HEK293 (cell line): ENCODE results near the gene NCLN.

Experiments used
- CTCF ChIA-PET: fragments of 350-600 bp; formaldehyde crosslinking; extraction: SDS; loops from one replicate; lab custom pipeline; 2021; ENCODE audit warnings: antibody characterized with exemption; lab: Yijun Ruan, JAX
- POLR2A ChIA-PET: fragments of 300-600 bp; formaldehyde crosslinking; extraction: SDS; loops from one replicate; lab custom pipeline; 2020; ENCODE audit warnings: antibody characterized with exemption, inconsistent platforms; lab: Yijun Ruan, JAX
- H3K27ac ChIP-seq: fragments of 200-500 bp; sonication (Bioruptor generic); 2 replicates; pipeline ENCODE4 v1.5.1; 2014; ENCODE audit warnings: low read depth, low read length, control low read depth, inconsistent platforms; ENCODE audit errors: extremely low read depth
- H3K36me3 ChIP-seq, 2 experiments: fragments of 200-500 bp in 1 of 2; sonication (Bioruptor generic) in 1 of 2; 1 replicate in 1 of 2; 2 replicates in 1 of 2; pipeline ENCODE4 v1.5.1; 2014 to 2017; ENCODE audit warnings: inconsistent platforms in 2 of 2, low read length in 2 of 2; ENCODE audit not compliant: control insufficient read depth in 2 of 2, insufficient read depth in 1 of 2
- H3K4me1 ChIP-seq: fragments of 200-500 bp; sonication (Bioruptor generic); 2 replicates; pipeline ENCODE4 v1.5.1; 2014; ENCODE audit warnings: mild to moderate bottlenecking, low read length, inconsistent platforms; ENCODE audit not compliant: control insufficient read depth, insufficient read depth
- H3K4me3 ChIP-seq: 2 replicates; pipeline ENCODE4 v1.5.1; 2011; ENCODE audit warnings: low read depth, mild to moderate bottlenecking, control low read depth, low read length, moderate library complexity
- H3K9me3 ChIP-seq: fragments of 200-500 bp; sonication (Bioruptor generic); 2 replicates; pipeline ENCODE4 v1.5.1; 2014; ENCODE audit warnings: low read depth, low read length, inconsistent platforms; ENCODE audit not compliant: control insufficient read depth, insufficient read depth
- BCL11A ChIP-seq: fragments of 450-650 bp; formaldehyde crosslinking; IDR thresholded peaks from 2 replicates; pipeline ENCODE4 v1.5.1; 2016; ENCODE audit warnings: low read depth, missing biosample characterization, missing genetic modification characterization
- GLIS1 ChIP-seq: fragments of 450-650 bp; formaldehyde crosslinking; IDR thresholded peaks from 2 replicates; pipeline ENCODE4 v1.5.1; 2016; ENCODE audit warnings: missing biosample characterization, missing genetic modification characterization
- KLF7 ChIP-seq: fragments of 450-650 bp; formaldehyde crosslinking; IDR thresholded peaks from 2 replicates; pipeline ENCODE4 v1.5.1; 2016; ENCODE audit warnings: missing biosample characterization, missing genetic modification characterization, borderline replicate concordance
- KLF8 ChIP-seq: fragments of 450-650 bp; formaldehyde crosslinking; IDR thresholded peaks from 2 replicates; pipeline ENCODE4 v1.5.1; 2016; ENCODE audit warnings: missing biosample characterization, missing genetic modification characterization
- OVOL3 ChIP-seq: fragments of 450-650 bp; formaldehyde crosslinking; IDR thresholded peaks from 2 replicates; pipeline ENCODE4 v1.5.1; 2016; ENCODE audit warnings: missing biosample characterization, missing genetic modification characterization
- ZBTB21 ChIP-seq: fragments of 450-650 bp; formaldehyde crosslinking; IDR thresholded peaks from 2 replicates; pipeline ENCODE4 v1.5.1; 2017; ENCODE audit warnings: missing biosample characterization, missing genetic modification characterization
- ZNF114 ChIP-seq: fragments of 450-650 bp; formaldehyde crosslinking; IDR thresholded peaks from 2 replicates; pipeline ENCODE4 v1.5.0; 2017; ENCODE audit warnings: missing biosample characterization, missing genetic modification characterization
- ZNF214 ChIP-seq: fragments of 450-650 bp; formaldehyde crosslinking; IDR thresholded peaks from 2 replicates; pipeline ENCODE4 v1.5.1; 2017; ENCODE audit warnings: missing biosample characterization, mild to moderate bottlenecking, missing genetic modification characterization, borderline replicate concordance
- ZNF266 ChIP-seq: fragments of 450-650 bp; formaldehyde crosslinking; IDR thresholded peaks from 2 replicates; pipeline ENCODE4 v1.5.1; 2016; ENCODE audit warnings: missing biosample characterization, missing genetic modification characterization, low read depth
- ZNF501 ChIP-seq: fragments of 450-650 bp; formaldehyde crosslinking; IDR thresholded peaks from 2 replicates; pipeline ENCODE4 v1.5.1; 2016; ENCODE audit warnings: missing biosample characterization, missing genetic modification characterization
- ZNF629 ChIP-seq: fragments of 450-650 bp; formaldehyde crosslinking; IDR thresholded peaks from 2 replicates; pipeline ENCODE4 v1.5.1; 2017; ENCODE audit warnings: missing biosample characterization, missing genetic modification characterization
- ZNF658 ChIP-seq: fragments of 450-650 bp; formaldehyde crosslinking; IDR thresholded peaks from 2 replicates; pipeline ENCODE4; 2016; ENCODE audit warnings: missing biosample characterization, missing genetic modification characterization
- ZNF677 ChIP-seq: fragments of 450-650 bp; IDR thresholded peaks from 2 replicates; pipeline ENCODE4 v1.5.0; 2018; ENCODE audit warnings: missing biosample characterization, mild to moderate bottlenecking, missing genetic modification characterization, moderate library complexity
- ZNF768 ChIP-seq: fragments of 450-650 bp; formaldehyde crosslinking; IDR thresholded peaks from 2 replicates; pipeline ENCODE4 v1.5.1; 2018; ENCODE audit warnings: missing biosample characterization, mild to moderate bottlenecking, missing genetic modification characterization
- ZNF776 ChIP-seq: fragments of 450-650 bp; formaldehyde crosslinking; IDR thresholded peaks from 2 replicates; pipeline ENCODE4 v1.5.0; 2017; ENCODE audit warnings: missing biosample characterization, missing genetic modification characterization, borderline replicate concordance
- ZNF792 ChIP-seq: fragments of 450-650 bp; formaldehyde crosslinking; IDR thresholded peaks from 2 replicates; pipeline ENCODE4 v1.5.1; 2016; ENCODE audit warnings: missing biosample characterization, missing genetic modification characterization
- TF ChIP-seq, protein P1 (sequence below): fragments of 450-650 bp; formaldehyde crosslinking; IDR thresholded peaks from 2 replicates; pipeline ENCODE4 v1.5.1; 2016; ENCODE audit warnings: missing biosample characterization, missing genetic modification characterization
- TF ChIP-seq, protein P2 (sequence below): fragments of 450-650 bp; formaldehyde crosslinking; IDR thresholded peaks from 2 replicates; pipeline ENCODE4 v1.5.1; 2016; ENCODE audit warnings: missing biosample characterization, missing genetic modification characterization
- TF ChIP-seq, protein P3 (sequence below): fragments of 450-650 bp; formaldehyde crosslinking; IDR thresholded peaks from 2 replicates; pipeline ENCODE4 v1.5.1; 2016; ENCODE audit warnings: missing biosample characterization, missing genetic modification characterization
- TF ChIP-seq, protein P4 (sequence below): fragments of 450-650 bp; formaldehyde crosslinking; IDR thresholded peaks from 2 replicates; pipeline ENCODE4 v1.5.1; 2016; ENCODE audit warnings: missing biosample characterization, missing genetic modification characterization
- TF ChIP-seq, protein P5 (sequence below): fragments of 450-650 bp; formaldehyde crosslinking; IDR thresholded peaks from 2 replicates; pipeline ENCODE4 v1.5.1; 2017; ENCODE audit warnings: missing biosample characterization, missing genetic modification characterization
- TF ChIP-seq, protein P6 (sequence below): fragments of 450-650 bp; formaldehyde crosslinking; IDR thresholded peaks from 2 replicates; pipeline ENCODE4 v1.5.1; 2016; ENCODE audit warnings: missing biosample characterization, missing genetic modification characterization, low read depth

NCLN gene

DNA sequence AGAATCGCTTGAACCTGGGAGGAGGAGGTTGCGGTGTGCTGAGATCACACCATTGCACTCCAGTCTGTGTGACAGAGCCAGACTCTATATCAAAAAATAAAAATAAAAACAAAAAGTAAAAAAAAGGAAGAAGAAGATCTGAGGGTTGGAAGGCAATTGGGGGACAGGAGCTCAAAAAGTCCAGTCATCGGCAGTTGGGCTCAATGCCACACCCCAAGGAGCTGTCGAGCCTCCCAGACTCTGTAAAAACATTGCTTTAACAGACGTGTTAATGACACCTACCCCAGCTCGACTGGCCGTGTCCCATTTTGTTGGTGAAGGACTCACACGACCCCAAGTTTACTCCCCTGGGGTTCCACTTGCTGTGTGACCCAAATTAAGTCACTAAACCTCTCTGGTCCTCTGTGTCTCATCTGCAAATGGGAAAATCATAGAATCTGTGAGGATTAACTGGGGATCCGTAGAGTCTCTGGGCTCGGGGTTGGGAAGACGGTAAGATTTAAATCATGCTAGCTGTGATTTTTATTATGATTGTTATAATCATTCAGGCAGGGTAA lies 42.9 kb upstream of the NCLN start:
- Histone ChIP-seq H3K9me3 (no peaks in the 10 kb centered on the region), H3K27ac (no peak overlapping the region), H3K4me3 (no peak overlapping the region), H3K36me3 (no peaks in the 10 kb centered on the region)
- ChIA-PET CTCF (interaction anchor here (0.6 to 2.3 kb wide), 5 partner anchors 13 to 130 kb away, joined by 3 to 10 read pairs (median 3); no protein-coding TSS in a partner anchor), POLR2A (no interaction called here)
- TF ChIP-seq ZNF266 (tag by site-specific recombination) (no peak), ZNF768 (tag by site-specific recombination) (peak; percentile 59; the same call in 1 of the 2 replicates)
- TF ChIP-seq, all 188 proteins: peak for 1
- no peaks in the 10 kb centered on the region for H3K4me1 ChIP-seq

DNA sequence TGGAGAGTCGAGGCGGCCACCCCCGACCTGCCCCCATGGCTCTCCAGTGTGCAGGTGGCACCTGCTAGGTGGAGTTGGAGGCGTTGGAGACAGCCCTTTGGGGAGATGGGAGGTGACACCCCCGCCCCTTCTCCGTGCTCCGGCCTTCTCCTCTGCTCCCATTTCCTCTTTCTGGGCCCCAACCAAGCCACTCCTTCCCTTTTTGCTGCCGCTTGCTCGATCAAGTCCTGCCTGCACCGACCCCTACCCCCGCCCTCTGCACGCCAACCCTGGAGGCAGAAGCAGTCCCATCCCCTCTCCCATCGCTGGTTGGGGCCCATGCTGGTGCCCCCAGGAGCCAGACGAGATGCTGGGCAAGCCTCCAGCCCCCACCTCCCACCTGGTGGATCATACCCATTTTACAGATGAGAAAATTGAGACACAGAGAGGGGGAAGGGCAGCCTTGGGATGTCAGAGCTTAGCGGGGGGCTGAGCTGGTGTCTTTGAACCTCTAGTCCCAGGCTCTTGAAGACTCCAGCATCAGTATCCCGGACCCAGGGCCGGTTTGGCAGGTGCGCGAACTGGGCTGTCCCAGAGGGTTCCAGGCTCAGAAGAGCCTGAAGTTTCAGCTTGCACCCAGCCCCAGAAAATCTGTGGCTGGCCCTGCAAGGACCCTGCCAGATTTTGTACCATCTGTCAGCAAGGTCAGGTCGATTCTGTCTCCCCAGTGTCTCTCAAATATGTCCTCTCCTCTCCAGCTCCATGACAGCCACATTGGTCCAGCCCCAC lies 39.6 kb upstream of the NCLN start:
- POLR2A ChIA-PET: no interaction called here
- Histone ChIP-seq H3K27ac (no peak overlapping the region), H3K36me3 (no peaks in the 10 kb centered on the region), H3K9me3 (no peaks in the 10 kb centered on the region), H3K4me1 (no peaks in the 10 kb centered on the region), H3K4me3 (no peak overlapping the region)
- TF ChIP-seq KLF8 (tag by site-specific recombination): no peak
- TF ChIP-seq ZNF677: no peak
- TF ChIP-seq ZNF214 (tag by site-specific recombination): no peak
- TF ChIP-seq, protein P1, sequence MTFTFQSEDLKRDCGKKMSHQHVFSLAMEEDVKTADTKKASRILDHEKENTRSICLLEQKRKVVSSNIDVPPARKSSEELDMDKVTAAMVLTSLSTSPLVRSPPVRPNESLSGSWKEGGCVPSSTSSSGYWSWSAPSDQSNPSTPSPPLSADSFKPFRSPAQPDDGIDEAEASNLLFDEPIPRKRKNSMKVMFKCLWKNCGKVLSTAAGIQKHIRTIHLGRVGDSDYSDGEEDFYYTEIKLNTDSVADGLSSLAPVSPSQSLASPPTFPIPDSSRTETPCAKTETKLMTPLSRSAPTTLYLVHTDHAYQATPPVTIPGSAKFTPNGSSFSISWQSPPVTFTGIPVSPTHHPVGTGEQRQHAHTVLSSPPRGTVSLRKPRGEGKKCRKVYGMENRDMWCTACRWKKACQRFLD (tag by site-specific recombination): no peak
- no peak for TF ChIP-seq ZNF776 (tag by site-specific recombination)
- no peak for TF ChIP-seq ZNF792
- no peak for TF ChIP-seq ZNF658
- TF ChIP-seq ZNF114 (tag by site-specific recombination): no peak
- no peak for TF ChIP-seq ZNF501 (tag by site-specific recombination)
- no peak for TF ChIP-seq BCL11A (tag by site-specific recombination)
- no peak for TF ChIP-seq OVOL3 (tag by site-specific recombination)
- TF ChIP-seq, protein P2, sequence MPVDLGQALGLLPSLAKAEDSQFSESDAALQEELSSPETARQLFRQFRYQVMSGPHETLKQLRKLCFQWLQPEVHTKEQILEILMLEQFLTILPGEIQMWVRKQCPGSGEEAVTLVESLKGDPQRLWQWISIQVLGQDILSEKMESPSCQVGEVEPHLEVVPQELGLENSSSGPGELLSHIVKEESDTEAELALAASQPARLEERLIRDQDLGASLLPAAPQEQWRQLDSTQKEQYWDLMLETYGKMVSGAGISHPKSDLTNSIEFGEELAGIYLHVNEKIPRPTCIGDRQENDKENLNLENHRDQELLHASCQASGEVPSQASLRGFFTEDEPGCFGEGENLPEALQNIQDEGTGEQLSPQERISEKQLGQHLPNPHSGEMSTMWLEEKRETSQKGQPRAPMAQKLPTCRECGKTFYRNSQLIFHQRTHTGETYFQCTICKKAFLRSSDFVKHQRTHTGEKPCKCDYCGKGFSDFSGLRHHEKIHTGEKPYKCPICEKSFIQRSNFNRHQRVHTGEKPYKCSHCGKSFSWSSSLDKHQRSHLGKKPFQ (tag by site-specific recombination): no peak
- TF ChIP-seq ZBTB21: no peak
- CTCF ChIA-PET: interaction anchor here (0.6 to 2.6 kb wide), 14 partner anchors 9 to 280 kb away, joined by 3 to 17 read pairs (median 4); partner anchors contain the start of gene GNA15

DNA sequence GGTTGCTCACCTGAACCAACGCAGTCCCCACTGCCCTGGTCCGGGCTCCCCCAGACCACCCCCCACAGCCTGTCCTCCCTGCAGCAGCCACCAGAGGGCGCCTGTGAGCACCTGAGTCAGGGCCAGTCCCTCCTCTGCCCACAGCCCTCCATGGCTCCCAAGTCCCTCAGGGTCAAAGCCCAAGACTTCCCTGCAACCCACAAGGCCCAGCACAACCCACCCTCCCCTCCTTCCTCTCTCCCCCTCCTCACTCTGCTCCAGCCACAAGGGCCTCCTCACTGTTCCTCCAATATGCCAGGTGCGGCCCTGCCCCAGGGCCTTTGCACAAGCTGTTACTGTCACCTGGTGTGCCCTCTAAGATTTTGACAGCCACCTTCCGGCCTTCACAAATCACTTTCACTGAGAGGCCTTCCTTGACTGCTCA lies 39.0 kb upstream of the NCLN start:
- no peaks in the 10 kb centered on the region for H3K4me1 ChIP-seq
- H3K4me3 ChIP-seq: no peak overlapping the region
- ChIA-PET CTCF (interaction anchor here (0.6 to 2.6 kb wide), 12 partner anchors 9 to 248 kb away, joined by 3 to 17 read pairs (median 4); partner anchors contain the start of gene GNA15), POLR2A (no interaction called here)
- no peaks in the 10 kb centered on the region for H3K9me3 ChIP-seq
- no peaks in the 10 kb centered on the region for H3K36me3 ChIP-seq
- H3K27ac ChIP-seq: no peak overlapping the region
- TF ChIP-seq, protein P3, sequence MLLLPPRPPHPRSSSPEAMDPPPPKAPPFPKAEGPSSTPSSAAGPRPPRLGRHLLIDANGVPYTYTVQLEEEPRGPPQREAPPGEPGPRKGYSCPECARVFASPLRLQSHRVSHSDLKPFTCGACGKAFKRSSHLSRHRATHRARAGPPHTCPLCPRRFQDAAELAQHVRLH (tag by site-specific recombination): peak; percentile 78
- TF ChIP-seq, protein P4, sequence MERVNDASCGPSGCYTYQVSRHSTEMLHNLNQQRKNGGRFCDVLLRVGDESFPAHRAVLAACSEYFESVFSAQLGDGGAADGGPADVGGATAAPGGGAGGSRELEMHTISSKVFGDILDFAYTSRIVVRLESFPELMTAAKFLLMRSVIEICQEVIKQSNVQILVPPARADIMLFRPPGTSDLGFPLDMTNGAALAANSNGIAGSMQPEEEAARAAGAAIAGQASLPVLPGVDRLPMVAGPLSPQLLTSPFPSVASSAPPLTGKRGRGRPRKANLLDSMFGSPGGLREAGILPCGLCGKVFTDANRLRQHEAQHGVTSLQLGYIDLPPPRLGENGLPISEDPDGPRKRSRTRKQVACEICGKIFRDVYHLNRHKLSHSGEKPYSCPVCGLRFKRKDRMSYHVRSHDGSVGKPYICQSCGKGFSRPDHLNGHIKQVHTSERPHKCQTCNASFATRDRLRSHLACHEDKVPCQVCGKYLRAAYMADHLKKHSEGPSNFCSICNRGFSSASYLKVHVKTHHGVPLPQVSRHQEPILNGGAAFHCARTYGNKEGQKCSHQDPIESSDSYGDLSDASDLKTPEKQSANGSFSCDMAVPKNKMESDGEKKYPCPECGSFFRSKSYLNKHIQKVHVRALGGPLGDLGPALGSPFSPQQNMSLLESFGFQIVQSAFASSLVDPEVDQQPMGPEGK (tag by site-specific recombination): peak; percentile 37; the same call in 1 of the 2 replicates
- TF ChIP-seq ZNF629 (tag by site-specific recombination) (no peak), GLIS1 (tag by site-specific recombination) (0 out of 2 replicates have a peak, but pooled peaks have one; percentile 30), KLF7 (tag by site-specific recombination) (no peak)
- TF ChIP-seq, protein P5, sequence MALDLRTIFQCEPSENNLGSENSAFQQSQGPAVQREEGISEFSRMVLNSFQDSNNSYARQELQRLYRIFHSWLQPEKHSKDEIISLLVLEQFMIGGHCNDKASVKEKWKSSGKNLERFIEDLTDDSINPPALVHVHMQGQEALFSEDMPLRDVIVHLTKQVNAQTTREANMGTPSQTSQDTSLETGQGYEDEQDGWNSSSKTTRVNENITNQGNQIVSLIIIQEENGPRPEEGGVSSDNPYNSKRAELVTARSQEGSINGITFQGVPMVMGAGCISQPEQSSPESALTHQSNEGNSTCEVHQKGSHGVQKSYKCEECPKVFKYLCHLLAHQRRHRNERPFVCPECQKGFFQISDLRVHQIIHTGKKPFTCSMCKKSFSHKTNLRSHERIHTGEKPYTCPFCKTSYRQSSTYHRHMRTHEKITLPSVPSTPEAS (tag by site-specific recombination): no peak
- TF ChIP-seq, protein P6, sequence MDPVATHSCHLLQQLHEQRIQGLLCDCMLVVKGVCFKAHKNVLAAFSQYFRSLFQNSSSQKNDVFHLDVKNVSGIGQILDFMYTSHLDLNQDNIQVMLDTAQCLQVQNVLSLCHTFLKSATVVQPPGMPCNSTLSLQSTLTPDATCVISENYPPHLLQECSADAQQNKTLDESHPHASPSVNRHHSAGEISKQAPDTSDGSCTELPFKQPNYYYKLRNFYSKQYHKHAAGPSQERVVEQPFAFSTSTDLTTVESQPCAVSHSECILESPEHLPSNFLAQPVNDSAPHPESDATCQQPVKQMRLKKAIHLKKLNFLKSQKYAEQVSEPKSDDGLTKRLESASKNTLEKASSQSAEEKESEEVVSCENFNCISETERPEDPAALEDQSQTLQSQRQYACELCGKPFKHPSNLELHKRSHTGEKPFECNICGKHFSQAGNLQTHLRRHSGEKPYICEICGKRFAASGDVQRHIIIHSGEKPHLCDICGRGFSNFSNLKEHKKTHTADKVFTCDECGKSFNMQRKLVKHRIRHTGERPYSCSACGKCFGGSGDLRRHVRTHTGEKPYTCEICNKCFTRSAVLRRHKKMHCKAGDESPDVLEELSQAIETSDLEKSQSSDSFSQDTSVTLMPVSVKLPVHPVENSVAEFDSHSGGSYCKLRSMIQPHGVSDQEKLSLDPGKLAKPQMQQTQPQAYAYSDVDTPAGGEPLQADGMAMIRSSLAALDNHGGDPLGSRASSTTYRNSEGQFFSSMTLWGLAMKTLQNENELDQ: no peak
